ENCODE results near the gene ST3GAL3.

The ST3GAL3 gene

GRCh38 chr1:43882763-43883162, 175.4 kb downstream of the ST3GAL3 start:
- DNase-seq, result no peak

- no peak for DNase-seq
Observed at GRCh38 chr1:43883321-43883720, 176.0 kb downstream of the ST3GAL3 start.

GRCh38 chr1:43885279-43885801, 178.0 kb downstream of the ST3GAL3 start:
- DNase-seq, result no peak

GRCh38 chr1:43887748-43888147, 180.4 kb downstream of the ST3GAL3 start:
- no peak for DNase-seq

GRCh38 chr1:43890815-43891214, 183.5 kb downstream of the ST3GAL3 start:
- no peak for DNase-seq

- DNase-seq, result no peak
Observed at GRCh38 chr1:43893006-43893405, 185.7 kb downstream of the ST3GAL3 start.

- DNase-seq, result no peak
Observed at GRCh38 chr1:43898981-43899380, 191.6 kb downstream of the ST3GAL3 start.

GRCh38 chr1:43900386-43900785, 193.1 kb downstream of the ST3GAL3 start:
- no peak for DNase-seq

- no peak for DNase-seq
Observed at GRCh38 chr1:43901196-43901961, 194.0 kb downstream of the ST3GAL3 start.

- no peak for DNase-seq
Observed at GRCh38 chr1:43902058-43902831, 194.9 kb downstream of the ST3GAL3 start.

GRCh38 chr1:43904660-43905551, 197.6 kb downstream of the ST3GAL3 start:
- no peak for DNase-seq

- DNase-seq, result no peak
Observed at GRCh38 chr1:43908226-43908625, 200.9 kb downstream of the ST3GAL3 start.

- no peak for DNase-seq
Observed at GRCh38 chr1:43908858-43909257, 201.5 kb downstream of the ST3GAL3 start.

GRCh38 chr1:43910343-43910742, 203.0 kb downstream of the ST3GAL3 start:
- no peak for DNase-seq

- DNase-seq, result no peak
Observed at GRCh38 chr1:43912607-43913006, 205.3 kb downstream of the ST3GAL3 start.

GRCh38 chr1:43913051-43913501, 205.7 kb downstream of the ST3GAL3 start:
- DNase-seq, result no peak

GRCh38 chr1:43913666-43914360, 206.5 kb downstream of the ST3GAL3 start:
- no peak for DNase-seq

GRCh38 chr1:43914576-43915525, 207.5 kb downstream of the ST3GAL3 start:
- DNase-seq, result no peak

- DNase-seq, result no peak
Observed at GRCh38 chr1:43919906-43920305, 212.6 kb downstream of the ST3GAL3 start.

GRCh38 chr1:43921022-43921421, 213.7 kb downstream of the ST3GAL3 start:
- DNase-seq, result no peak

GRCh38 chr1:43924516-43924915, 217.2 kb downstream of the ST3GAL3 start:
- DNase-seq, result no peak

All from T1000 (cell line).